PC-3 (cell line): ENCODE measurements around the gene SLC13A4. TPM values are rescaled to one million over a fixed set of nuclear protein-coding genes. Genes with fewer than 3 reads are reported as not detected.

Source experiments
- ATAC-seq: fragments of 200-7000 bp; cut with Tn5 transposase; 2 replicates; pipeline ENCODE4 v1.9.1; 2020; ENCODE audit warnings: mild to moderate bottlenecking, moderate library complexity
- BruUV-seq: library from RNA; stranded (reverse); fragments of 400-500 nt; replicated peaks from 2 replicates; lab custom pipeline; 2021; lab: Mats Ljungman, UMichigan
- CTCF ChIA-PET: fragments of 300-600 bp; sonication (Branson Sonifier 250); formaldehyde crosslinking; loops from one replicate; lab custom pipeline; 2022; ENCODE audit warnings: antibody characterized with exemption; lab: Charles Lee
- POLR2A ChIA-PET: fragments of 300-600 bp; sonication (Branson Sonifier 250); formaldehyde crosslinking; loops from one replicate; lab custom pipeline; 2022; ENCODE audit warnings: antibody characterized with exemption; ENCODE audit not compliant: unreplicated experiment; lab: Charles Lee
- DNase-seq: peaks from one replicate; pipeline ENCODE4 v3.0.0-alpha.2; 2015
- H2AFZ ChIP-seq: fragments of 300-600 bp; sonication (generic); 2 replicates; pipeline ENCODE4 v1.6.0; 2016; ENCODE audit warnings: antibody characterized with exemption, low read length
- H3F3A ChIP-seq: fragments of 300-600 bp; sonication (generic); one replicate; pipeline ENCODE4 v1.6.0; 2017; ENCODE audit warnings: antibody characterized with exemption, low read length, control low read depth, mild to moderate bottlenecking; ENCODE audit not compliant: unreplicated experiment
- H3K27ac ChIP-seq: fragments of 300-600 bp; sonication (generic); 2 replicates; pipeline ENCODE4 v1.5.1; 2016; ENCODE audit warnings: mild to moderate bottlenecking, low read length
- H3K27me3 ChIP-seq: fragments of 300-600 bp; sonication (generic); 2 replicates; pipeline ENCODE4 v1.6.1; 2016; ENCODE audit warnings: low read length, mixed read lengths
- H3K36me3 ChIP-seq: fragments of 300-600 bp; sonication (generic); 2 replicates; pipeline ENCODE4 v1.6.1; 2016; ENCODE audit warnings: low read depth, mixed run types, low read length, mixed read lengths
- H3K4me1 ChIP-seq: fragments of 300-600 bp; sonication (generic); 2 replicates; pipeline ENCODE4 v1.5.1; 2016; ENCODE audit warnings: low read length; ENCODE audit not compliant: insufficient read depth
- H3K4me2 ChIP-seq: fragments of 300-600 bp; sonication (generic); 2 replicates; pipeline ENCODE4 v1.6.0; 2016; ENCODE audit warnings: low read length
- H3K4me3 ChIP-seq: fragments of 300-600 bp; sonication (generic); 2 replicates; pipeline ENCODE4 v1.5.1; 2016; ENCODE audit warnings: mild to moderate bottlenecking, low read length, mixed read lengths
- H3K79me2 ChIP-seq: fragments of 300-600 bp; sonication (generic); 2 replicates; pipeline ENCODE4 v1.6.1; 2017; ENCODE audit warnings: low read length, mixed read lengths
- H3K9ac ChIP-seq: fragments of 300-600 bp; sonication (generic); 2 replicates; pipeline ENCODE4 v1.6.0; 2016; ENCODE audit warnings: mild to moderate bottlenecking, low read length
- H3K9me2 ChIP-seq: fragments of 300-600 bp; sonication (generic); replicated peaks from 2 replicates; pipeline ENCODE4 v1.6.1; 2016; ENCODE audit warnings: mixed run types, low read length, mixed read lengths
- H3K9me3 ChIP-seq: fragments of 300-600 bp; sonication (generic); 2 replicates; pipeline ENCODE4 v1.6.1; 2016; ENCODE audit warnings: low read length, mixed read lengths
- H4K20me1 ChIP-seq: fragments of 300-600 bp; sonication (generic); 2 replicates; pipeline ENCODE4 v1.6.1; 2016; ENCODE audit warnings: low read length, mixed read lengths
- CTCF ChIP-seq: fragments of 300-600 bp; sonication (generic); conservative IDR thresholded peaks from 2 replicates; pipeline ENCODE4 v1.5.1; 2017; ENCODE audit warnings: antibody characterized with exemption, low read depth, mild to moderate bottlenecking, low read length
- EZH2 ChIP-seq: fragments of 300-600 bp; sonication (generic); IDR thresholded peaks from one replicate; pipeline ENCODE4 v1.6.1; 2017; ENCODE audit warnings: antibody characterized with exemption, mild to moderate bottlenecking, low read length; ENCODE audit not compliant: unreplicated experiment
- EZH2phosphoT487 ChIP-seq: fragments of 300-600 bp; sonication (generic); IDR thresholded peaks from 2 replicates; pipeline ENCODE4 v1.6.1; 2018; ENCODE audit warnings: mild to moderate bottlenecking, antibody characterized with exemption, low read length, borderline replicate concordance
- intact Hi-C: fragments of 100-400 bp; cut with micrococcal nuclease; formaldehyde crosslinking; loops from 2 replicates; pipeline ENCODE4 v1.9.0; 2023
- total RNA-seq: library from RNA; depleted of rRNA; stranded (reverse); fragments of >200 nt; gene quantifications from 2 replicates; pipeline ENCODE4 v1.2.3, GENCODE V29; 2014

SLC13A4 gene
- total RNA-seq, 1 experiment from 2014 or later, result not detected

GRCh38 chr7:135768064-135768463, 40.1 kb upstream of the SLC13A4 start:
- no peak for TF ChIP-seq EZH2phosphoT487
- no peak for TF ChIP-seq EZH2
- no peak for TF ChIP-seq CTCF
- POLR2A ChIA-PET, result no interaction called here
- H3K27ac ChIP-seq, result no peak overlapping the region
- H4K20me1 ChIP-seq, result no peaks in the 10 kb centered on the region
- H2AFZ ChIP-seq, result no peak overlapping the region
- no peaks in the 10 kb centered on the region for H3K27me3 ChIP-seq
- no peaks in the 10 kb centered on the region for H3K36me3 ChIP-seq
- H3K79me2 ChIP-seq, result no peaks in the 10 kb centered on the region
- no peak overlapping the region for H3K4me3 ChIP-seq
- H3K9me2 ChIP-seq, result no peaks in the 10 kb centered on the region
- DNase-seq, result no peak
- peaks cover 4% of the 10 kb centered on the region; the same call in 1 of the 2 replicates for H3K4me1 ChIP-seq
- H3K4me2 ChIP-seq, result no peak overlapping the region
- H3K9me3 ChIP-seq, result no peaks in the 10 kb centered on the region
- intact Hi-C loops, result no loop called here
- no TSS peak for BruUV-seq
- no peak overlapping the region for H3K9ac ChIP-seq
- H3F3A ChIP-seq, result no peaks in the 10 kb centered on the region
- no peak for ATAC-seq
- CTCF ChIA-PET, result no interaction called here

DNA sequence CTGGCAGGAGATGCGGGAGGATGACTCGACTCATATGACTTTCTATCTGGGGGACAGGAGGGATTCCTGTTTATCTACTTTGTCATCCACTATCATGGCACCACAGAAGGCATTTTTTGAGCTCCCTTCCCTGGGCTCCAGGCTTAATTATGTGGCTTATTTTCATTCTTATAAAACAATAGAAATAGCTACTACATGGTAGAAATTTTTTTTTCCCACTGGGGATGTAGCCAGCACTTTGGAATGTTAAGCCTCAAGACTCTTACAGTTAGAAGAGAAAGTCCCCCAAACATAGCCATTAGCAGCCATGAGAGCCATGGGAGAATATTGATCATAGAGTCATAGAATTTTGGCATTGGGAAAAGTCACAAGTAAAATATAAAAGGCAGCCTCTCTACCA, 35.3 kb upstream of the SLC13A4 start:
- Histone ChIP-seq H3K9me3 (no peaks in the 10 kb centered on the region), H3K27ac (no peak overlapping the region), H3K27me3 (no peaks in the 10 kb centered on the region), H3K9me2 (no peaks in the 10 kb centered on the region), H3K4me3 (no peak overlapping the region), H3F3A (no peaks in the 10 kb centered on the region), H3K4me1 (no peaks in the 10 kb centered on the region), H3K4me2 (no peak overlapping the region), H4K20me1 (no peaks in the 10 kb centered on the region), H3K9ac (no peak overlapping the region), H3K79me2 (no peaks in the 10 kb centered on the region), H3K36me3 (no peaks in the 10 kb centered on the region), H2AFZ (no peak overlapping the region)
- CTCF ChIA-PET, result no interaction called here
- peak; percentile 23 for DNase-seq
- POLR2A ChIA-PET, result no interaction called here
- BruUV-seq, result no TSS peak
- no peak for ATAC-seq
- intact Hi-C loops, result no loop called here
- TF ChIP-seq EZH2, result no peak
- no peak for TF ChIP-seq EZH2phosphoT487
- no peak for TF ChIP-seq CTCF

DNA sequence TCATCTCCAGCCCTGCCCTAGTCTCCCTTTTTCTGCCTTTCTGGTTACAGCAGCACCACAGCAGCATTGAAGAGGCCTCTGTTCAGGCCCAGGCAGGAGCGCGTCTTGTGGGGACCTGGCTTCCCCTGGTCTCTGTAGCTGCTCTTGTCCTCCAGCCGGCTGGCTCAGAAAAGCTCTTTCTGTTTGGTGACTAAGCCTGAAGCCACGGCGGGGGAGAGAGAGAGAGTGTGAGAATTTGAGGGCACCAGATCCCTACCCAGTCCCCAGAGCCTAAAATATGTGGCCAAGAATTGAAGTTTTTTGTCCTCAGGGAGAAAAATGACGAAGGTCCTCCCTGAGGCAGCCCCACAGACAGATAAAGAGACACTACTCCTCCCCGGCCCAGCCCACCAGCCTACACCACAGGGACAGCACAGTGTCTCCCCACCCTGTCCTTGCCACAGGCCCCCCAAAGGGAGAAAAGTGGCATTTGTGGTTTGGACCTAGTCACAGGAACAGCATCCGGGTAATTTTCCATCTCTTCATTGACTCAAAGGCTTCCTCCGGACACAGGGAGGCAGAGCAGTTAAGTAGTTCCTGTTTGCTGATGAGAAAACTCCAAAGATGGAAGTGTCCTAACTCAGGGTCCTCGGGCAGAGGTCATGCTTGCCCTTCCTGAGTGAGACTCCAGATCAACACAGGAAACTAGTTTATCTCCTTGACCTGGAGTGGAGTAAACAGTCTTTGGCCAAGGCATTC, 33.9 kb upstream of the SLC13A4 start:
- CTCF ChIA-PET, result no interaction called here
- Histone ChIP-seq H3K27ac (no peak overlapping the region), H3K27me3 (no peaks in the 10 kb centered on the region), H3K36me3 (no peaks in the 10 kb centered on the region), H3K4me1 (no peaks in the 10 kb centered on the region), H3K9me3 (no peaks in the 10 kb centered on the region), H3K4me3 (no peak overlapping the region), H3K9me2 (no peaks in the 10 kb centered on the region), H3K79me2 (no peaks in the 10 kb centered on the region), H3K4me2 (no peak overlapping the region), H3F3A (no peaks in the 10 kb centered on the region), H3K9ac (no peak overlapping the region), H4K20me1 (no peaks in the 10 kb centered on the region), H2AFZ (no peak overlapping the region)
- TF ChIP-seq EZH2 (no peak), CTCF (no peak), EZH2phosphoT487 (no peak)
- DNase-seq (no peak), ATAC-seq (no peak; the same call in 1 of the 2 replicates)
- no TSS peak for BruUV-seq
- intact Hi-C loops, result no loop called here
- POLR2A ChIA-PET, result no interaction called here
